Neutrophil (primary cell): ENCODE results near the gene SLC2A9.
A peak's percentile ranks its signal among the peaks of the same experiment; 100 is the strongest.

ENCODE experiments used
- H3K27ac ChIP-seq: fragments of 200-600 bp; sonication (generic); 2 replicates; pipeline ENCODE4 v1.5.1; 2016; ENCODE audit warnings: mild to moderate bottlenecking, moderate library complexity
- H3K27me3 ChIP-seq: fragments of 200-600 bp; sonication (generic); 2 replicates; pipeline ENCODE4 v1.6.0; 2016; ENCODE audit warnings: mild to moderate bottlenecking
- H3K36me3 ChIP-seq: fragments of 200-600 bp; sonication (generic); 2 replicates; pipeline ENCODE4 v1.5.1; 2017
- H3K4me1 ChIP-seq, 2 experiments: fragments of 200-600 bp in 1 of 2; sonication (generic) in 1 of 2; 1 replicate in 1 of 2; 2 replicates in 1 of 2; pipeline versions ENCODE4 v1.5.1 to v1.6.1; 2013 to 2016; ENCODE audit warnings: low read depth in 1 of 2, low read length in 1 of 2, mild to moderate bottlenecking in 1 of 2, moderate library complexity in 1 of 2; ENCODE audit not compliant: control insufficient read depth in 1 of 2, insufficient read depth in 1 of 2
- H3K4me3 ChIP-seq, 2 experiments: fragments of 200-600 bp in 1 of 2; sonication (generic) in 1 of 2; 1 replicate in 1 of 2; 2 replicates in 1 of 2; pipeline ENCODE4 v1.5.1; 2013 to 2016; ENCODE audit warnings: low read depth in 1 of 2, low read length in 1 of 2, mild to moderate bottlenecking in 1 of 2, moderate library complexity in 1 of 2
- H3K9me3 ChIP-seq: fragments of 200-600 bp; sonication (generic); 2 replicates; pipeline ENCODE4 v1.5.1; 2016
- TF ChIP-seq, protein P1 (sequence below): fragments of 200-600 bp; sonication (generic); IDR thresholded peaks from 2 replicates; pipeline ENCODE4 v1.5.1; 2016; ENCODE audit warnings: antibody characterized with exemption

Gene SLC2A9

DNA sequence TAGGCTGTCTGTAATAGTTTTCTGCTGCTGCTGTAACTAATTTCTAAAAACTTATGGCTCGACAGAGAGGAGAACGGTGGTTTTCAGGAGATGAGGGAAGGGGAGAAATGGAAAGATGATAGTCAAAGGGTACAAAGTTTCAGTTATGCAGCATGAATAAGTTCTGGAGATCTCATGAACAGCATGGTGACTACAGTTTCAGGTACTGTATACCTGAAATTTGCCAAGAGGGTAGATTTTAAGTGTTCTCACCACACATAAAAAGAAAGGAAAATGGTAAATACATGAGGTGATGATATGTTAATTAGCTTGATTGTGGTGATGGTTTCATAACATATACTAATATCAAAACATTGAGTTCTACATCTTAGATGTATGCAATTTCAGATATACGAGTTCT, 205.0 kb downstream of the SLC2A9 start:
- TF ChIP-seq, protein P1, sequence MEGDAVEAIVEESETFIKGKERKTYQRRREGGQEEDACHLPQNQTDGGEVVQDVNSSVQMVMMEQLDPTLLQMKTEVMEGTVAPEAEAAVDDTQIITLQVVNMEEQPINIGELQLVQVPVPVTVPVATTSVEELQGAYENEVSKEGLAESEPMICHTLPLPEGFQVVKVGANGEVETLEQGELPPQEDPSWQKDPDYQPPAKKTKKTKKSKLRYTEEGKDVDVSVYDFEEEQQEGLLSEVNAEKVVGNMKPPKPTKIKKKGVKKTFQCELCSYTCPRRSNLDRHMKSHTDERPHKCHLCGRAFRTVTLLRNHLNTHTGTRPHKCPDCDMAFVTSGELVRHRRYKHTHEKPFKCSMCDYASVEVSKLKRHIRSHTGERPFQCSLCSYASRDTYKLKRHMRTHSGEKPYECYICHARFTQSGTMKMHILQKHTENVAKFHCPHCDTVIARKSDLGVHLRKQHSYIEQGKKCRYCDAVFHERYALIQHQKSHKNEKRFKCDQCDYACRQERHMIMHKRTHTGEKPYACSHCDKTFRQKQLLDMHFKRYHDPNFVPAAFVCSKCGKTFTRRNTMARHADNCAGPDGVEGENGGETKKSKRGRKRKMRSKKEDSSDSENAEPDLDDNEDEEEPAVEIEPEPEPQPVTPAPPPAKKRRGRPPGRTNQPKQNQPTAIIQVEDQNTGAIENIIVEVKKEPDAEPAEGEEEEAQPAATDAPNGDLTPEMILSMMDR: no peak
- no peaks in the 10 kb centered on the region for H3K9me3 ChIP-seq
- H3K27me3 ChIP-seq: no peaks in the 10 kb centered on the region
- no peak overlapping the region for H3K4me3 ChIP-seq
- no peak overlapping the region for H3K27ac ChIP-seq
- peaks cover 17 to 20% of the 10 kb centered on the region in 2 experiments for H3K4me1 ChIP-seq
- no peaks in the 10 kb centered on the region for H3K36me3 ChIP-seq

DNA sequence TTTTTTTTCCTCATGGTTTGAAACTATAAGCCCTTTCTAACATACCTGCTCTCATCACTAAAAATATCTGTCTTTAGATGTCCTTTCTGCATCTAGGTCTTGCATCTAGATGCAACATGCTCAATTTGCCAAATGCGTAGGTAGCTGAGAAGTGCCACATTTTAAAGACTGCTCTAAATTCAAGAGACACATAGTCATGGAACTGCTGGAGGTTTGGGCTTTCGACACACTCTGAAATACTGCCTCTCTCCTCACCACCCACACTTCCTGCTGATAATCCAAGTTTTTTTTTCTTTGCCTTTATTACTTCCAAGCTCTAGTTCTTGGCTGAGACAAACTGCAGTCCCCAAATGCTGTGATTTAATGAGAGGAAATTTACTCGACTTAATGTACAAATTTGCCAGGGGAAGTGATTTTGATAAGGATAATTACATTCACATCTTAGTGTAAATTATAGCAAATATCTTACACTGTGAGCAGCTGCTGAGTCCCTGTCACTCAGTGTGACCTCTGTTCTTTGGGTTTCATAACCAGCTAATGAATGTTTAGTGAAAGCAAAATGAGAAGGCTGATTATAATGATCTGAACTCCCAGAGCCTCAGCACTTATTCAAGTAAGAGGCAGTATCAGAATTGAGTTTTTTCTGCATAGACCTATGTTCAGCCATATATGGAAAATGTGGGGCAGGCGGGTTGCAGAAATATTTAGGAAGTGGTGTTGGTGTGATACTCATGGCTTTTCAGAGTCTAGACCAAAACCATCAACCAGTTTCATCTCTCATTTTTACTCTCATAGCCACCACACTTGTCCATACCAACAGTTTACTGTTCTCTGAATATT, 208.6 kb downstream of the SLC2A9 start:
- TF ChIP-seq, protein P1: no peak
- Histone ChIP-seq H3K36me3 (no peaks in the 10 kb centered on the region), H3K4me3 (no peak overlapping the region), H3K27me3 (no peaks in the 10 kb centered on the region), H3K9me3 (no peaks in the 10 kb centered on the region), H3K4me1 (peaks cover 14 to 17% of the 10 kb centered on the region in 2 experiments), H3K27ac (no peak overlapping the region)

DNA sequence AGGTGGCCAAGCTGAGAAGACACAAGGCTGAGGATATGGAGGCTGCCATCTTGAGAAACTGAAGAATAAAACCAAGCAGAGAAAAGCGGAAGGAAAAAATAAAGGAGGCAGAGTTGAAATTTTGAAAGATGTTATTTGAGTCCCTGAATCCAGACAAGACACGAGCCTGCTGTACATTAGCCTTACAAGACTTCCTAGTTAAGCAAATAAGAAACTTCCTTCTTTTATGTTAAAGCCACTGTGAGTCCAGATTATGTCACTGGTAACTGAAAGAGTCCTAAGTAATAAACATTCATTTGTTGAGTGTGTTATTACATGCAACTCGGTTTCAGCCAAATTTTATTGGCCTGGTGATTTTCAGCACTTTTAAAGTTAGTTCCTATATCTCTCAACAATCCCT, 209.5 kb downstream of the SLC2A9 start:
- H3K9me3 ChIP-seq: no peaks in the 10 kb centered on the region
- TF ChIP-seq, protein P1: no peak
- H3K4me3 ChIP-seq: no peak overlapping the region
- no peaks in the 10 kb centered on the region for H3K27me3 ChIP-seq
- H3K36me3 ChIP-seq: no peaks in the 10 kb centered on the region
- H3K4me1 ChIP-seq: peaks cover 14 to 17% of the 10 kb centered on the region in 2 experiments
- H3K27ac ChIP-seq: peak overlapping the region; percentile 35

DNA sequence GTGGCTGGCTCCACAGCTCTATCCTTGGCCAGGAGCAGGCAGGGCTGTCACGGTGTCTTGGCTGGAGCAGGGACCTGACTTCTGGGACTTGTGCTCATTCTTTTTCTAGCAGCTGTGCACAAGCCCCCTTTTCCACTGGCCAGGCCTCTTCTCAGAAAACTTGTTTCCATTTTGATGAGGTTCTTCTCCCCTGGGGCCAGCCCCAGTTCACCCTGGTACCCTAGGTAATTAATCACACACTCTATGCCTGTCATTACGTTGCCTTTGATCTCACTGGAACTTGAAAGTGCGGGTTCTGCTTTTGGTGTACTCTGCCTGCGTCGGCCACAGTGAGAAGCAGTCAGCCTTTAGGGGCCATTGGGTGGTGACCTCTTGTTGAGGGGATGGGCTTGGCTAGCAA, 213.2 kb downstream of the SLC2A9 start:
- Histone ChIP-seq H3K36me3 (no peaks in the 10 kb centered on the region), H3K4me1 (peaks cover 14 to 17% of the 10 kb centered on the region in 2 experiments), H3K4me3 (no peak overlapping the region), H3K9me3 (no peaks in the 10 kb centered on the region), H3K27me3 (no peaks in the 10 kb centered on the region), H3K27ac (no peak overlapping the region)
- TF ChIP-seq, protein P1: no peak

DNA sequence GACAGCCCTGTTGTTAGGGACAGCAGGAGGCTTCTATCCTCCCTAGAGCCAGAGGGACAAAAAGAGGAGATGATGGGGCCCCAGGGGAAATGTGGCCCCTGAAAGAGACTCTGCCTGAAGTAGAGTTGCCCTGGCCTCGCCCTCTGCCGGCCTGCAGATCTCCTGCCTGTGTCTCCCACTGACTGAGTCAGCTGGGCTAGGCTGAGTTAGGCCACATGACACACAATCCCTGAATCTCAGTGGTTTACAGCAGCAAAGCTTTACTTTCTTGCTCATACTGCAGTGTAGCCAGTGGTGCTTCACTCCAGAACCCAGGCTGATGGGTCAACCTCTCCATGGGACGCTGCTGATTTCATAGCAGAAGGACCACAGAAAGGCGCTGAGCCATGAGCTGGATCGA, 216.4 kb downstream of the SLC2A9 start:
- no peak overlapping the region for H3K4me3 ChIP-seq
- no peaks in the 10 kb centered on the region for H3K9me3 ChIP-seq
- peaks cover 17% of the 10 kb centered on the region for H3K27me3 ChIP-seq
- H3K27ac ChIP-seq: no peak overlapping the region
- no peaks in the 10 kb centered on the region for H3K36me3 ChIP-seq
- no peaks in the 10 kb centered on the region for H3K4me1 ChIP-seq
- TF ChIP-seq, protein P1: no peak
